ENCODE measurements around the gene PNMA8C.

Gene PNMA8C

DNA sequence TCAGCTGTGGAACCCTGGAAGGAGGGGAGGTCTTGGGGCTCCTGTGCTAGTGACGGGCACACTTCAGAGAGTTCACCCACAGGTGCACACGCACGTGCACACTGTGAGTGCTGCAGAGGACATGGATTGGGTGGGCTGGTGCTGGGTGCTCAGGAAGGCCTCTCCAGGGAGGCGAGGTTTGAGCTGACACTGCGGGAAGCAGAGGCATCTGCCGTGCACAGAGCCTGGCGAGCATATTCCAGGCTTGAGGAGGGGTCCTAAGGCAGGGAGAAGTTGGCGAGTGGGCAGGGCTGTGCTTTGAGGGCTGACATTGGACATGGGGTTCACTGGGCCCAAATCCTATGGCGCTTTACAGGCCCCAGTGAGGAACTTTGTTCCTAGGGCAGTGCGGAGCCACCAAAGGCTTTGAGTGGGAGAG is 41.0 kb downstream of the PNMA8C start:
- H3K4me1 ChIP-seq (ENCODE audit: insufficient read depth, poor library complexity, severe bottlenecking) = no peaks in the 10 kb centered on the region
- H3K36me3 ChIP-seq (ENCODE audit: low read depth) = peaks cover 81% of the 10 kb centered on the region
- no peak overlapping the region for H3K27ac ChIP-seq (ENCODE audit: poor library complexity, severe bottlenecking)
- no peaks in the 10 kb centered on the region for H3K9me3 ChIP-seq (ENCODE audit: severe bottlenecking)
- no peak for ATAC-seq (ENCODE audit: low read depth)
- no peak for DNase-seq (ENCODE audit: low spot score)
- TF ChIP-seq, protein P1, sequence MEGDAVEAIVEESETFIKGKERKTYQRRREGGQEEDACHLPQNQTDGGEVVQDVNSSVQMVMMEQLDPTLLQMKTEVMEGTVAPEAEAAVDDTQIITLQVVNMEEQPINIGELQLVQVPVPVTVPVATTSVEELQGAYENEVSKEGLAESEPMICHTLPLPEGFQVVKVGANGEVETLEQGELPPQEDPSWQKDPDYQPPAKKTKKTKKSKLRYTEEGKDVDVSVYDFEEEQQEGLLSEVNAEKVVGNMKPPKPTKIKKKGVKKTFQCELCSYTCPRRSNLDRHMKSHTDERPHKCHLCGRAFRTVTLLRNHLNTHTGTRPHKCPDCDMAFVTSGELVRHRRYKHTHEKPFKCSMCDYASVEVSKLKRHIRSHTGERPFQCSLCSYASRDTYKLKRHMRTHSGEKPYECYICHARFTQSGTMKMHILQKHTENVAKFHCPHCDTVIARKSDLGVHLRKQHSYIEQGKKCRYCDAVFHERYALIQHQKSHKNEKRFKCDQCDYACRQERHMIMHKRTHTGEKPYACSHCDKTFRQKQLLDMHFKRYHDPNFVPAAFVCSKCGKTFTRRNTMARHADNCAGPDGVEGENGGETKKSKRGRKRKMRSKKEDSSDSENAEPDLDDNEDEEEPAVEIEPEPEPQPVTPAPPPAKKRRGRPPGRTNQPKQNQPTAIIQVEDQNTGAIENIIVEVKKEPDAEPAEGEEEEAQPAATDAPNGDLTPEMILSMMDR (IDR thresholded peaks at IDR 0.05; ENCODE audit: poor library complexity, severe bottlenecking) = no peak
- H3K4me3 ChIP-seq (ENCODE audit: severe bottlenecking) = no peak overlapping the region
- no peaks in the 10 kb centered on the region for H3K27me3 ChIP-seq (ENCODE audit: insufficient read depth, poor library complexity, severe bottlenecking)

DNA sequence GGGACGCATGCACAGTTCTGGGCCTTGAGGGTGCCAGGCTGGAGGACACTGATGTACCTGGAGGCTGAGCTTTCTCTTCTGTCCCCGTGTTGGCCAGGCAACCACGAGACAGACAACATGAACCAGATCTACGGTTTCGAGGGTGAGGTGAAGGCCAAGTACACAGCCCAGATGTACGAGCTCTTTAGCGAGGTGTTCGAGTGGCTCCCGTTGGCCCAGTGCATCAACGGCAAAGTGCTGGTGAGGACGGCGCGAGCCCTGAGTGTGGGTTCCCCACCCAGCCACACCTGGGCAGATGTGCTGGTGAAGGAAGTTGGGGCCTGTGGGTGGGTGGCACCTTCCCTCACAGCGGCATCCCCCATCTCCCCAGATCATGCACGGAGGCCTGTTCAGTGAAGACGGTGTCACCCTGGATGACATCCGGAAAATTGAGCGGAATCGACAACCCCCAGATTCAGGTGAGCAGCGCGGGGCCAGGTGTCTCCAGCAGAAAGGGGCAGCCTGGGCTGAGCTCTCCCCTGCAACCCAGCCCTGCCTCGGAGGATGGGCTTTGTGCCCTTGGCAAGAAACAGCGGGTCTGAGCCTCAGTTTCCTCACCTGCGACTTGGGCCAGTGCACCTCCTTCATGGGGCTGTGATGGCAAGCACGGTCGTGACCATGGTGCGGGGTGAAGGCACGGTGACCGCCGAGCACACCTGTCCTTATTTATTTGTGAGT is 41.6 kb downstream of the PNMA8C start:
- peaks cover 87% of the 10 kb centered on the region for H3K36me3 ChIP-seq (ENCODE audit: low read depth)
- H3K4me1 ChIP-seq (ENCODE audit: insufficient read depth, poor library complexity, severe bottlenecking) = no peaks in the 10 kb centered on the region
- ATAC-seq (ENCODE audit: low read depth) = no peak
- no peak overlapping the region for H3K27ac ChIP-seq (ENCODE audit: poor library complexity, severe bottlenecking)
- DNase-seq (ENCODE audit: low spot score) = peak; percentile 47
- H3K9me3 ChIP-seq (ENCODE audit: severe bottlenecking) = no peaks in the 10 kb centered on the region
- no peaks in the 10 kb centered on the region for H3K27me3 ChIP-seq (ENCODE audit: insufficient read depth, poor library complexity, severe bottlenecking)
- TF ChIP-seq, protein P1 (IDR thresholded peaks at IDR 0.05; ENCODE audit: poor library complexity, severe bottlenecking) = no peak
- no peak overlapping the region for H3K4me3 ChIP-seq (ENCODE audit: severe bottlenecking)

DNA sequence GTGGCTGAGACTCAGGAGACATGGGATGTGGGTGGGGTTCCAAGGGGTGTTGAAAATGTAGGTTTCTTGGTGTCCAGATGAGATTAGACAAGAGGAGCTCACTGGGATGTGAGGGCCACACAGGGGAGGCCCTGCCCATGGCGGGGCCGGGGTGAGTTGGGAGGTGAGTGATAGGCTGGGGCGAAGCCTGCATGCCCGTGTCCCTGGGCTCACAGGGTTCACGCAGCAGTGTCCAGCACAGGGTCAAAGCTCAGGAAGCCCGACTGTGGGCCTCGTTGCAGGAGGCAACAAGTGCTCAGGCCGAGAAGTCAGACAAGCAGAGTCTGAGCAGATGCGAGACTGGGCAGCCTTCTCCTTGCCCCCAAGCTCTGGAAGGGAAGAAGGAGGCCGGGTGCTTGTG is 42.6 kb downstream of the PNMA8C start:
- no peaks in the 10 kb centered on the region for H3K4me1 ChIP-seq (ENCODE audit: insufficient read depth, poor library complexity, severe bottlenecking)
- no peaks in the 10 kb centered on the region for H3K27me3 ChIP-seq (ENCODE audit: insufficient read depth, poor library complexity, severe bottlenecking)
- DNase-seq (ENCODE audit: low spot score) (peak; percentile 36), ATAC-seq (ENCODE audit: low read depth) (no peak)
- no peak overlapping the region for H3K4me3 ChIP-seq (ENCODE audit: severe bottlenecking)
- no peak overlapping the region for H3K27ac ChIP-seq (ENCODE audit: poor library complexity, severe bottlenecking)
- H3K9me3 ChIP-seq (ENCODE audit: severe bottlenecking) = no peaks in the 10 kb centered on the region
- H3K36me3 ChIP-seq (ENCODE audit: low read depth) = peaks cover 92% of the 10 kb centered on the region
- TF ChIP-seq, protein P1 (IDR thresholded peaks at IDR 0.05; ENCODE audit: poor library complexity, severe bottlenecking) = no peak

DNA sequence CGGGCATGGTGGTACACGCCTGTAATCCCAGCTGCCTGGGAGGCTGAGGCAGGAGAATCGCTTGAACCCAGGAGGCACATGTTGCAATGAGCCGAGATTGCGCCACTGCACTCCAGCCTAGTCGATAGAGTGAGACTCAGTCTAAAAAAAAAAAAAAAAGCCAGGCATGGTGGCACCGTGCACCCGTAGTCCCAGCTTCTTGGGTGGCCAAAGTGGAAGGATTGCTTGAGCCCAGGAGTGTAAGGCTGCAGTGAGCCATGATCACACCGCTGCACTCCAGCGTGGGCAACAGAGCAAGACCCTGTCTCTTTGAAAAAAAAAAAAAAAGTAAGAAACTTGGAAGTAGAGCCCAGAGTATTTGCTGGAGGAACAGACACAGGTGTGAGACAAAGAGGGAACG is 43.1 kb downstream of the PNMA8C start:
- Histone ChIP-seq H3K36me3 (ENCODE audit: low read depth) (peaks cover 92% of the 10 kb centered on the region), H3K27me3 (ENCODE audit: insufficient read depth, poor library complexity, severe bottlenecking) (no peaks in the 10 kb centered on the region), H3K9me3 (ENCODE audit: severe bottlenecking) (no peaks in the 10 kb centered on the region), H3K4me1 (ENCODE audit: insufficient read depth, poor library complexity, severe bottlenecking) (no peaks in the 10 kb centered on the region), H3K4me3 (ENCODE audit: severe bottlenecking) (no peak overlapping the region), H3K27ac (ENCODE audit: poor library complexity, severe bottlenecking) (no peak overlapping the region)
- ATAC-seq (ENCODE audit: low read depth) (no peak), DNase-seq (ENCODE audit: low spot score) (no peak)
- TF ChIP-seq, protein P1 (IDR thresholded peaks at IDR 0.05; ENCODE audit: poor library complexity, severe bottlenecking) = no peak

DNA sequence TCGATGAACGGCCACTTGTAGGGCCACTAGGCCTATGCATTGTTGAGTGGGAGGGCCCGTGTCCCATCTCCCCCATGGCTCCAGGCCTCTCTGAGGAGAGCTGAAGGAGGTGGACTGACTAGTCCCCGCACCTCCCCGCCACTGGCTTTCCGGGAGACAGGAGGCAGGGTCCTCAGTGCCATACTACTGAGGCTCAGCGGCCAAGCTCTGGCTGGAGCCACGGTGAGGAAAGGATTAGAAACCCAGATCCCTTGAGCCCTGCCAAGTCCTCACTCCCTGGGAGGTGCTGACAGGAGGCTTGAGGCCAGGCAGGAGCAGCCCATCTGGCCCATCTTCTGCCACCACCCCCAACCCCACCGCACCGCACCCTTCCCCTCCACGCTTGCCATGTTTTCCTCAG is 44.3 kb downstream of the PNMA8C start:
- ATAC-seq (ENCODE audit: low read depth) (no peak), DNase-seq (ENCODE audit: low spot score) (peak; percentile 44)
- Histone ChIP-seq H3K36me3 (ENCODE audit: low read depth) (peaks cover 91% of the 10 kb centered on the region), H3K4me3 (ENCODE audit: severe bottlenecking) (no peak overlapping the region), H3K27me3 (ENCODE audit: insufficient read depth, poor library complexity, severe bottlenecking) (no peaks in the 10 kb centered on the region), H3K4me1 (ENCODE audit: insufficient read depth, poor library complexity, severe bottlenecking) (no peaks in the 10 kb centered on the region), H3K27ac (ENCODE audit: poor library complexity, severe bottlenecking) (no peak overlapping the region), H3K9me3 (ENCODE audit: severe bottlenecking) (no peaks in the 10 kb centered on the region)
- TF ChIP-seq, protein P1 (IDR thresholded peaks at IDR 0.05; ENCODE audit: poor library complexity, severe bottlenecking) = no peak

All from RWPE2 (cell line).